Measurements from ENCODE around the gene DYNLT1.

The DYNLT1 gene

DNA sequence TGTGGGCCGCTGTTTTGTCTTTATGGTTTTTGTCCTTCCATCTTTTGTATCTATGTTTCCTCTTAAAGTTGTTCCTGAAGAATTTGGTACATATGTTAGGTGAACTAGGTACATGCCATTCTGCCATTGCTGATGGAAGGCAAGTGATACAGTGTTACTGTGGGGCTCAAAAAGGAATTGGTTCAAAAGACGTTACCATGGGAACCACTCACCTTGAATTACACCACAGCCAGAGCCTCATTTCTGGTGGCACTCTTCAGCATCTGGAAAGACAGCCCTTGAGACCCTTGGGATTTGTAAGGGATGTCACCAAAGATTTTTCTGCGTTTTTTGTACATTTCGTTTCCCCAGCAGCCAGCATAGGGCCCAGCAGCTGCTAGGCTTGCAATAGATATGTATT is 52.7 kb downstream of the DYNLT1 start:
- no peak for DNase-seq

- DNase-seq = no peak
Observed at GRCh38 chr6:158591134-158591809, 53.3 kb downstream of the DYNLT1 start.

GRCh38 chr6:158589366-158589765 is 55.2 kb downstream of the DYNLT1 start:
- no peak for DNase-seq

DNA sequence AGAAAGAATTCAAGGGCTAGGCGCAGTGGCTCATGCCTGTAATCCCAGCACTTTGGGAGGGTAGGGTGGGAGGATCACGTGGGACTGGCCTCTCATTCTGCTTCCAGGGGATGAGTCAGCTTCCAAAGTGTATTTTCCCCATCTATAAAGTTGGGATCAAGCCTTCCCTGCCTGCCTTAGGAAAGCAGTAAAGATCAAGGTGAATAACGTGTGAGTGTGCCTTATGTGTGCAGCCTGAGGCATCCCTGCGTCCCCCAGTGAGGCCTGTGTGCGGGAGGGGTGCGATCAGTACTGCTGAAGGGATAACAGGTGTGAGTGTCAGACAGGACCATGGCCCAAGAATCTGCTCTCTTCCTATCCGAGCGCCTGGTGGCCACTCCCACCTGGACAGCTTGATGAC is 57.9 kb downstream of the DYNLT1 start:
- no peak for DNase-seq
